Non-pigmented ciliary epithelial cell (primary cell): ENCODE results near the gene IL17REL.

Experiments used
- DNase-seq: peaks from one replicate; pipeline ENCODE4 v3.0.0-alpha.2; 2010; ENCODE audit warnings: low read depth

The IL17REL gene

GRCh38 chr22:50002791-50003190 lies 9.8 kb downstream of the IL17REL start:
- no peak for DNase-seq

- DNase-seq = no peak
These were observed 11.0 kb downstream of the IL17REL start for GRCh38 chr22:50001388-50002231.

- DNase-seq = no peak
These were observed 11.8 kb downstream of the IL17REL start for GRCh38 chr22:50000587-50001387.

- DNase-seq = no peak
These were observed 12.5 kb downstream of the IL17REL start for GRCh38 chr22:49999946-50000586.

- DNase-seq = no peak
These were observed 13.3 kb downstream of the IL17REL start for GRCh38 chr22:49999063-49999945.

GRCh38 chr22:49998718-49999062 lies 13.9 kb downstream of the IL17REL start:
- no peak for DNase-seq

- DNase-seq = no peak
These were observed 14.4 kb downstream of the IL17REL start for GRCh38 chr22:49997932-49998717.

GRCh38 chr22:49997251-49997599 lies 15.3 kb downstream of the IL17REL start:
- no peak for DNase-seq

GRCh38 chr22:49996518-49997250 lies 15.9 kb downstream of the IL17REL start:
- no peak for DNase-seq

- DNase-seq = no peak
These were observed 16.4 kb downstream of the IL17REL start for GRCh38 chr22:49996119-49996517.

- no peak for DNase-seq
These were observed 17.0 kb downstream of the IL17REL start for GRCh38 chr22:49995361-49996118.

- DNase-seq = no peak
These were observed 17.6 kb downstream of the IL17REL start for GRCh38 chr22:49995041-49995360.

- no peak for DNase-seq
These were observed 18.1 kb downstream of the IL17REL start for GRCh38 chr22:49994361-49995040.

GRCh38 chr22:49993649-49994360 lies 18.8 kb downstream of the IL17REL start:
- DNase-seq = no peak

GRCh38 chr22:49992921-49993648 lies 19.5 kb downstream of the IL17REL start:
- no peak for DNase-seq

- DNase-seq = no peak
These were observed 20.5 kb downstream of the IL17REL start for GRCh38 chr22:49991907-49992533.

- no peak for DNase-seq
These were observed 21.4 kb downstream of the IL17REL start for GRCh38 chr22:49991167-49991566.
